Cortex of kidney (tissue), 1 donor: Measurements from ENCODE around the gene NXNL2.

ENCODE experiments used
- DNase-seq: peaks from one replicate; lab custom pipeline; 2025; lab: John Stamatoyannopoulos, UW

The NXNL2 gene

DNA sequence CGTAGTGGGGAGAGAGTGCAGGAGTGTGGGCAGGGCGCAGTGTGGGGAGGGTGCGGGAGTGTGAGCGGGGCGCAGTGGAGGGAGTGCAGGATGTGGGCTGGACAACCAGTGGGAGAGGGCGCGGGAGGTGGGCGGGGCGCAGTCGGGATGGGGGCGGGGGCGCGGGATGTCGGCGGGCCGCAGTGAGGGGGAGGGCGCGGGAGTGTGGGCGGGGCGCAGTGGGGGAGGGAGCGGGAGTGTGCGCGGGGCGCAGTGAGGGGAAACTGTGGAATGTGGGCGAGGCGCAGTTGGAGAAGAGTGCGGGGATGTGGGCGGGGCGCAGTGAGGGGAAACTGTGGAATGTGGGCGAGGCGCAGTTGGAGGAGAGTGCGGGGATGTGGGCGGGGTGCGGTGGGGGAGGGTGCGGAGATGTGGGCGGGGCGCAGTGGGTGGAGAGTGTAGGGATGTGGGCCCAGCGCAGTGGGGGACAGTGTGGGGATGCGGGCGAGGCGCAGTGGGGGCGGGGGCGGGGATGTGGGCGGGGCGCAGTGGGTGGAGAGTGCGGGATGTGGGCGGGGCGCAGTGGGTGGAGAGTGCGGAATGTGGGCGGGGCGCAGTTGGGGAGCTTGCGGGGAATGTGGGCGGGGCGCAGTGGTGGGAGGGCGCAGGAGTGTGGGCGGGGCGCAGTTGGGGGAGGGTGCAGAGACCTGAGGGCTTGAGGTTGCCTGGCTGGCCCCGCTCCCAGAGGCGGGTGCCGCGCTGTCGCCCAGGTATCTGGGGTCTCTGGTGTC is at the start of gene NXNL2:
NXNL2 (plus strand) TSS at position 723 of the 770 bp plus-strand sequence. CDS start 257 bp downstream, outside the sequence.
- DNase-seq, result no peak

DNA sequence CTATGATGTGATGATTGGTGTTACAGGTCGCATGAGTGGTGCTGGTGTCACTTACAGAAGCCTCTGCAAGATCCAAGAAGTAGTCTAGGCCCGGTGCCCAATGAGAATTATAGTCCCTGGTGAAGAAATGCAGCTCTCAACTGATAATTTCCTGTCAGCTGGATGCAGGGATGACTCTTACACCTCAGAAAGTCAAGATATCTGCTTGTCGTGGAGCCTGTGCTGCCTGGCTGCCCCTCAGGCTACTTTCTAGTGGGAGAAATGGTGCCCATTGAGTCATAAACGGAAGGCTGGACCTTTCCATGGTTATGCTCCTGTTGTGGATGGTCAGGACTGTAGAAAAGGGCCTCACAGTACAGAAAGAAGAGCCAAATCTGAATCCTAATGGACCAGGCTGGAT is 46.8 kb upstream of the NXNL2 start:
- no peak for DNase-seq

DNA sequence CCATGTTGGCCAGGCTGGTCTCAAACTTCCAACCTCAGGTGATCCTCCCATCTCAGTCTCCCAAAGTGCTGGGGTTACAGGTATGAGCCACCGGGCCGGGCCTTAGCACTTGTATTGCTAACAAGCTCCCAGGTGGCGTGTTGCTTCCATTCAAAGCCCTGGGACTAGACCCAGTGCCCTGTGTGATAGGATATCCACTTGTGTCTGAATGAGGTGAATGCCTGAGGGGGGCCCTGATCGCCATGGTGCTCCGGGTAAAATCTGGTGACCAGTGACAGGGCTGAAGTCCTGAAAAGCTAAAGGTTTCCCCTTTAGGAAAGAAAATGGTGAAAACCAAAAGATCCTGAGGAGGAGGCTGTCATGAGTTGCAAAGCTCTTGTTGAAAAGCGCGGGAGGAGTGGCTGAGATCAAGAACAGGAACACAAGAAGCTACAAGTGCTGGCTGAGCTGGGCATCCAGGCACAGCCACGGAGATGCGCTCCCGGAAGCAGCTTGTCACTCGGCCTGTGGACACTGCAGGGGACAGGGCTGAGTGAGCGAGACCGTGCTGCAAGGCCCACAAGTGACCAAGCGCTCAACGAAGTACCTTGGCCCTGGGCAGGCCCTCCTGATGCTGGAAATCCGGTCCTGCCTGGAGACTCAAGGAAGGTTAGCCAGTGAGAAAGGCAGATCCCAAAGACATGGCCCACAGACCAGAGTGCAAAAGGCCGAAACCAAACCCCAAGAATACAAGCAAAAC is 39.8 kb upstream of the NXNL2 start:
- DNase-seq, result no peak

DNA sequence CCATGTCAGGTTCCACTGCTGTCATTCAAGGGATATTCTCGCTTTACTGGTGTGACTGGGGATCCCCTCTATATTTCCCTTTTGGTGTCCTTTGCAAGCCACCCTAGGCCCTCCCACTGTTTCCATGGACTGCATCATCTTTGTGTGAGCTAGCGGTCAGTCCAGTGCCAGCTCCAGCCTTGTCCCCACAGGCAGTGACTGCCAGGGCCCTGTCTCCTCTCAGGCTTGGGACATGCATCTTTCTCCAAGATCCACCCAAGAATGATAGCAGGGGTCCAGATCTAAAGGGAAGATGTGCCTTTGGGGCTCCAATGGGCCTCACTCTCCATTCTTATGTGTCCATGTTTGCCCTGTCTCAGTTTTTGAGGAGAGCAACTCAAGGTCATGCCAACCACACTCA is 37.8 kb upstream of the NXNL2 start:
- no peak for DNase-seq

DNA sequence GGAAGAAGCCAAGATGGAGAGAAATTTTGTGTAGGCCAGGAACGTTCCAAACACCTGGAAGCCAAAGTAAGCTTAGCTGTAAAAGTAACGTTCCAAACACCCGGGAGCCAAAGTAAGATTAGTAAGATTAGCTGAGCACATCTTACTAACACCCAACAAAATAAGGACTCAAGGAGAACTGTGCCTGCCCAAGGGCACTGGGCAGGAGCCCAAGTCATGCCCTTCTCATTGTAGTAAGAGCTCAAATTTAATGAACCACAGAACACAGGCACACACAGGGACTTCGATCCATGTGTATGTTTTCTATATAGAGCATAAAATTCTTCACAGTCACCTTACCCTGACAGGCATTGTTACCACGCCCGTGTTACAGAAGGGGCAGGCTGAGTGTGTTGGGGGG is 36.1 kb upstream of the NXNL2 start:
- no peak for DNase-seq

DNA sequence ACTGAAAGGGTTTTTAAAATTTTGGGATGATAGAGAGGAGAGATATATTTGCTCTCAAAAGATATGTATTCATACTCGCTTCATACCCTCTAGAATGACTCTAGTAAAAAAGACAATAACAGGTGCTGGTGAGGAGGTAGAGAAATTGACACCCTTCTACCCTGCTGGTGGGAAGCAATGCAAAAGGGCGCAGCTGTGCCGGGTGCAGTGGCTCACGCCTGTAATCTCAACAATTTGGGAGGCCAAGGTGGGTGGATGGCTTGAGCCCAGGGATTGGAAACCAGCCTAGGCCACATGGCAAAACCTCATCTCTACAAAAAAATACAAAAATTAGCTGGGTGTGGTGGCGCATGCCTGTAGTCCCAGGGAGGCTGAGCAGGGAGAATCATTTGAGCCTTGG is 33.9 kb upstream of the NXNL2 start:
- DNase-seq, result no peak

DNA sequence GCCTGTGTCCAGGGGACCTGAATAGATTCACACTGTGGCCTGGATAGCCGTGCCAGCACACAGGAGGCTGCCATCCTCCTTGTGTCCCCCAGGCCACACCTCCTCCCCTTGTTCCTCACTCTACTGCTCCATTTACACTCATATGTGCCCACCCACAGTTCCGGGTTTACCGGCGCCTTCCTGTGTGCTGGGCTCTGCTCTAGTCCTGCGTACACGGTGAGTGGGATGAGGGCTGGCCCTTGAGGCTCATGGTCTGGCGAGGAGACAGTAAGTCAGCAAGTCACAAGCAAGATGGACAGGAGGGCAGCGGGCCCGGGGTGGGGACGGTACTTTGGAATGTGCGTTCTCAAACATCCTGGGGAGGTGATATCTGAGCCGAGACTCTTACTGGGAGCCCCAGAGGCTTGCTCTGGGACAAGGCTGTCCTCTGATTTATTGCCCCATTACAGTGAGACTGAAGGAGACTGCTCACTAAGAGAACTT is 32.4 kb upstream of the NXNL2 start:
- no peak for DNase-seq

DNA sequence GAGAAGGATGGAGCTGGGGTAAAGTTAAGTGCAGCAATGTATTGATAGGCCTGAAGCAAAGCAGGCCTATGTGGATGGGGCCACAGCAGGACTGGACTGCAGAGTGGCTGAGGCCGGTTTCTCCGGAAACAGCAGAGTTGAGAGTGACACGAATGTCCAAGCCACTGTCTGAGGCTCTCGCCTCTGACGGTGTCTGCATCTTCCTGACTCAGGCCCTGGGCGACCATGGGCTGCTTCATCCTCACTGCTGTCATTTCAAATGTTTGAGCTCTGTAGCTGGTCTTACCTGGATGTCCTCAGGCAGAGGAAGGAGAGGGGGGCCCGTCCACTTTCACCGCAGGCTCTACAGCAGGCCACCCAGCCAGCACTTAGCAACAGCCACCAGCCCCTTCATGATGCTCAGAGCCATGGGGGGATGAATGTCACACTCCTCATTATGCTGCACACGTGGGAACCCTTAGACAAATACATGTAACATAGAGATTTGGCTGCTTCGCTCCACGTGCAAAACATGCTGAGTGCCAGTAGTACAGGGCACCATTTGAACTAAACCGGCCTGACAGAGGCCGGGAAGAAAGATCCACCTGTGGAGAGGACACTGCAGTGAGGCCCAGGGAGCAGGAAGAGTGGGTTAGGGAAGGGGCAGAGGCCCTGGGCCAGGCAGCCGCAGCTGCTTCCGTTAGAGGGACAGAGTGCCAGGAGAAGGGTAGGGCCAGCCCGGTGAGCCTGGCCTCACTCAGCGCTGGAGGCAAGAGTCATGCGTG is 31.7 kb upstream of the NXNL2 start:
- no peak for DNase-seq

DNA sequence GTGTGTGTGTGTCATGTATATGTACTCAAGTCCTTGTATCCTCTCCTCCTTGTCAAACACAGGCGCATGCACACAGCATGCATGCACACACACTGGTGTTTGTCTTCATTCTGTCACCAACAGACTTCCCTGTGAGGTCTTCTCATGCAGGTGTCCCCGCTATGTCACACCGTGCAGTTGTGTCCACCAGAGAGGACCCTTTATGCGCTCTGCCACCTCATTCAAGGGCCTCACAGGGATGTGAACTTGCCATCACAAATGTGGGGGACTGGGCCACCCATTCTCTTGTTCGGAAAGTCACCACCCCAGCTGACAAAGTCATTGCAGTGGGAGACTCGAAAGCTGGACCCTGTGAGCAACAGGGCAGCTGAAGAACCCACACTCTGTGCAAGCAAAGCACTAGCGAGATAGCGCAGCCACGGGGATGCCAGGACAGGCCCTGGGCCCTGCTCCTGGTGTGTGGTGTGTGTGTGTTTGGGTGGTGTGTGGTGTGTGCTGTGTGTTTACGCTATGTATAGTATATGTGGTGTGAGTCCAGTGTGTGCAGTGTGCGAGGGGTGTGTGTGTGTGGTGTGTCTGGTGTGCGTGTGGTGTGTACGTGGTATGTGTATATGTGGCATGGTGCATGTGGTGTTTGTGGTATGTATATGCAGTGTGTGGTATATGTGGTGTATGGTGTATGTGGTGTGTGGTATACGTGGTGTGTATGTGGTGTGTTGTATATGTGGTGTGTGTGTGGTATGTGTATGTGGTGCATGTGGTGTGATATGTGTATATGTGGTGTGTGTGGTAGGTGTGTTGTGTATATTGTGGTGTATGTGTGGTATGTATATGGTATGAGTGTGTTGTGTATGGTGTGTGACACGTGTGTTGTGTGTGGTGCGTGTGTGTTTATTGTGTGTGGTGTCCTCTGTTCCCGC is 30.9 kb upstream of the NXNL2 start:
- no peak for DNase-seq

DNA sequence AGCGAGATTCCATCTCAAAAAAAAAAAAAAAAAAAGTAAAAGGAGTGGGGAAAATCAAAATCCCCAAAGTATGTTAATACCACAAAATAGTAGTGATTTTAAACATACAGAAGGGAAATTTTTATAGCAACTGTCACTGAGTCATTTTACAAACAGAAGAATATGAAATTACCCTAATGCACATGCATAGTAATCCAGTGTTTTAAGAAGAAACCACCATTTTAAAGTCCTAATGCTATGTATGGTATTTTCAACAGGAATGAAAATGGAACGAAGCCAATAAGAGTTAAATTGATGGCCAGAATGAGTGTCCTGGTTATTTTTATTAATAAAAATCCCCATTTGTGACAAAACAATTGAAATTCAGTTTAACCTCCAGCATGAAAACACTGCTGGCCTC is 26.7 kb upstream of the NXNL2 start:
- no peak for DNase-seq

DNA sequence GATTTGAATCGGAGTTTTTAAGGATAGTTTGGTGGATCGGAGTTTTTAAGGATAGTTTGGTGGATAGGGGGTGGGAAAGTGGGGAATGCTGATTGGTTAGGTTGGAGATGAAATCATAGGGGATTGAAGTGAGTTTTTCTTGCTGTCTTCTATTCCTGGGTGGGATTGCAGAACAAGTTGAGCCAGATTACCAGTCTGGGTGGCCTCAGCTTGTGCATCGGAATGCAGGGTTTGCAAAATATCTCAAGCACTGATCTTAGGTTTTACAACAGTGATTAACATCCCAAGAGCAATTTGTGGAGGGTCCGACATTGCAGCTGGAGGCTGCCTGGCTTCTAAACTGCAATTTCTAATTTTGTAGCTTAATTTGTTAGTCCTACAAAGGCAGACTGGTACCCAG is 23.1 kb upstream of the NXNL2 start:
- DNase-seq, result no peak

DNA sequence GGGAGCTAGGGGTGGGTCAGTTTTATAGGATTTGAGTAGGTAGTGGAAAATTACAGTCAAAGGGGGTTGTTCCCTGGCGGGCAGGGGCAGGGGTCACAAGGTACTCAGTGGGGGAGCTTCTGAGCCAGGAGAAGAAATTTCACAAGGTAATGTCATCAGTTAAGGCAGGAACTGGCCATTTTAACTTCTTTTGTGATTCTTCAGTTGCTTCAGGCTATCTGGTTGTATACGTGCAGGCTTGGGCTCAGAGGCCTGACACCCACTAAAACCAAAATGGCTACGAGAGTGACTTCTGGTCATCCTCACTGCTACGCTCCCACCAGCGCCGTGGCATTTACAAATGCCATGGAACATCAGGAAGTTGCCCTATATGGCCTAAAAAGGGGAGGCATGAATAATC is 20.7 kb upstream of the NXNL2 start:
- no peak for DNase-seq

DNA sequence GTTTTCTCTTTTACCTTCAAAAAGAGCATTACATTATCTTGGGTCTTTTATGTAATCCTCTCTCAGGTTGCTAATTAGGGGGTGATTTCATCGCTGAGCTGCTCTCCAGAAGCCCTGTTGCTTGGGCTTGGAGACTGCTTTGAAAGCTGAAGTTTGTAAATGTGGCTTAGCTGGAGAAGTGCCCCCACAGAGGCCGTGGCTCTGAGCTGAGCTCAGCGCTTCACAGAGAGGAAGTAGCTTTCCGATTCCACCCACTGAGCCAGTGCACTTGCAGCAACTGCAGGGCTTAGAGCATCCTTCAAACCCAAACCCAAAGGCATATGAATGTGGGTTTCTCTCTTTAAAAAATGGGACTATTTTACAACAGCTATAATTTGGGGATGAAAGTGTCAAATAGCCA is 13.7 kb upstream of the NXNL2 start:
- no peak for DNase-seq

DNA sequence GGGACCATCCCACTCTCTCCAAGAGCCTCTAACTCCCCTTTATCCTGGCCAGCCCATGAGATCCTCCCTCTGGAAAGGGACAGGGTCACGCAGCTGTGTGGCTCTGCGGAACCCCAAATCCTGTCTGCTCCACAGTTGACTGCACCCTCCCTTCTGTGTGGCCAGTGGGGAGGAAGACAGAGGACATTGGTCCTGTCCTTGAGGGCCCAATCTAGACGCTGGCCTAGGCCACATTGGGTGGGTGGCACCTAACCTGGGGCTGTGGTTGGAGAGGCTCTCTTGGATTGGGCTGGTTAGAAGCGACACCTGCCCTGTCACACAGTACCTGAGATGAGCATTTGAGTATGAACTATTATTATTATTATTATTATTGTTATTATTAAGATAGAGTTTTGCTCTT is 12.6 kb upstream of the NXNL2 start:
- no peak for DNase-seq

DNA sequence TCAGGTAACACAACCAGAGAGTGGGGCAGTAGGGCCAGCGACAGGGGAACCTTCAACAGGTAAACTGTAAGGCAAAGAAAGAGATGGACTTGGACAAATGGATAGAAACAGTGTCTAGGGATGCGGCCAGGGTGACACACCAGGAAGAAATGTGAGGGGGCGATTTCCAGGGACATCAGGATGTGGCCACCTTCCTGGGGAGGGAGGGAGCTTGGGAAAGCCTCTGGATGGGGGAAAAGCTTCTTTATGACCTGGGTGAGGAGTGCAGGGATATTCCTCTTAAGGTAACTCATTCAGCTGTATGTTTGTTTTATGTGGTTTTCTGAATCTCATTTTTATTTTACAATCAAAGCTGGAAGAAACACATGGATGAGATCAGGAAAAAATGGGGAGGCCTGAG is 11.9 kb upstream of the NXNL2 start:
- no peak for DNase-seq

DNA sequence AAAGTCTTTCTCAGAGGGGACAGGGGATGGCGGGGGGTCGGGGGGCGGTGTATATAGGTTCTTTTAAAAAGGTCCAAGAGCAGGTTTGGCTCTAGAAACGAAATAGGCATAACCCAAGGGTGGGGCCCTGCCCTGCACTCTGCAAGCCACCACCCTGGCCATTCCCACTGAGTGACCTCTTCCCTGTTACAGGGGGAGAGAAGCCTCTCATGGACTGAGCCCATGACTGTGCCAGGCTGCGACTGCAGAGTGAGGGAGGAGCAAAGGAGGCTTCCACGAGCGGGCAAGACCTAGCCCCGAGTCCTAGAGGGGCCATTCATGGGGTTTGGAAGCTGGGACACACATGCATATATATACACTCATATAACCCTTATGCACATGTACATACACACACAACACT is 10.1 kb upstream of the NXNL2 start:
- DNase-seq, result no peak

DNA sequence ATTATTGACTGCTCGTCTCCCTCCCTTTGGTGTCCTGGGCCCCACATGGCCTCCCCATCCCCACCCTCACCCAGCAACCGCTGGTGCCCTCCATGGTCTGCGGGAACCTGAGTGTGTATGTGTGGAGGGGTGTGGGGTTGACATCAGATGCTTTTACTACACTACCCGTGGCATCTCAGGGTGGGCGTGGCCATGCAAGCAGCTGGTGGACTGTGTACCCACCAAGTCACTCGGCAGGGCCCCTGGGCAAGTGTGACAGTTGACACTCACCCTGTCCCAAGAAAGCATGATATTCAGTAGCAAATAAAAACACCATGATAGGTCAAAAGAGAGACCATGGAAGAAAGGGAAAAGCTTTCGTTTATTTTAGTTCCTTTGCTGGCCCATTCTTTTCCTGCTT is 7.4 kb upstream of the NXNL2 start:
- no peak for DNase-seq

DNA sequence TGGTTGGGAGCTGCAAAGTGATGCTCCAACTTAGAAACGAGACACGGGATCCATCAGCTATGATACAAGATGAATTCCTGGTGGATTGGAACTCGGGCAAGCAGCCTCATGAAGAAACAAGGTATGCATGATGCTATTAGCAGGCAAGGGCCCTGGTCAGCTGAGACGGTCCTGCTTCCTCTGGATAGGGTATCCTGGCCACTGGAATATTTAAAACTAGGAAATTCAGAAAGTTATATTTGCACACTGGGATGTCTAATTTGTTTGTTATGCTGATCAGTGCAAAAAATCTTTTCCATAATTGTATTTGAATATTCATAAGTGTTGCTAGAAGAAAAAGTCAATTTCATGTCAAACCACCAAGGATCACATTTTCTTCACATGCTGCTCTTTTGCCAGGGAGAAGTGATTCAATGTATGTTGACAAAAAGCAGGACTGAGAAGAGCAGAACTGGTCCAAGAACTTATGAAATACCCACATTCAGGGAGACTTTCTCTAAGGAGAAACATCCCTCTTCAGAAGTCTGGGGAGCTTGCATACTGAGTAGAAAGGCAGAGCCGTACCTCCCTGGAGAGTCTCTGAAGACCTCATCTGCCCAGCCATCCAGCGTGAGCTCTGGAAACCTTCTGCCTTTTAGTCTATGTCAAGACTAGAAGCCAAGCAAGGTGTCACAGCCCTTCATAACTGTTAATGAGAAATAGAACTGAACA is 6.7 kb upstream of the NXNL2 start:
- DNase-seq, result no peak

DNA sequence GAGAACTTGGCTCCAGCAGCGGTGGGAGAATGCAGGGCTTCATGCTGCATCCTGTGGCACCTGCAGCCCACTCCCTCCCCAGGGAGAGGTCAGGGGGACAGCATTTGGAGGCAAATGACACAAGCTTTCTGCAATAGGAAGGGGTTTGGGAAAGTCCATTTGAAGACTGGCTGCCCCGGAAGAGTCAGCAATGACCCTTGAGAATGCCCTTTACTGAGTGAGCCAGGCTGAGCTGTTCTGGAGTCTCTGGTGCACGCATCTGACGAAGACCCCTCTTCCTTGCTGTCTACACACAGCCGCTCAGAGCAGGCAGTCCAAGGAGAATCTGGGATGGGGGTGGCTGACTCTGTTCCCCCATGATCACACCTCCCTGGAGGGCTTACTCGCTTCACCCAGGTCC is 5.5 kb upstream of the NXNL2 start:
- DNase-seq, result no peak

DNA sequence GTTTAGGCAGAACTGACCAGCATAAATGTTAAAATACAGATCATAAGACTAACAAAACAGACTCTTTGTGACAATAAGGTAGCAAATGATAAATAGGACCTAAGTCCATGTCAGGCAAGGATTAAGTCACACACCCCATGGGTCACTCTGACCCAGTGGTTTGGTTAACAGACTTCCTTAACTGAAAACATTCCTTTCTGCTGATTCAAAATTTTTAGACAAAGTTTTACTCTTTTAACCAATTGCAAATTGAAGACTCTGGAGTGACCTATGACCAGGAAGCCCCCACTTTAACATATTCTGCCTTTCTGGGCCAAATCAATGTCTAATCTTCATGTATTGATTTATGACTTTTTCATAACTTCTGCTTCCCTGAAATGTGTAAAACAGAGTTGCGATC is 4.9 kb upstream of the NXNL2 start:
- no peak for DNase-seq
